ENCODE data around the gene HK1.

The HK1 gene

GRCh38 chr10:69406302-69406811, 128.1 kb downstream of the HK1 start:
- no peak for DNase-seq (ENCODE audit: low spot score)

DNA sequence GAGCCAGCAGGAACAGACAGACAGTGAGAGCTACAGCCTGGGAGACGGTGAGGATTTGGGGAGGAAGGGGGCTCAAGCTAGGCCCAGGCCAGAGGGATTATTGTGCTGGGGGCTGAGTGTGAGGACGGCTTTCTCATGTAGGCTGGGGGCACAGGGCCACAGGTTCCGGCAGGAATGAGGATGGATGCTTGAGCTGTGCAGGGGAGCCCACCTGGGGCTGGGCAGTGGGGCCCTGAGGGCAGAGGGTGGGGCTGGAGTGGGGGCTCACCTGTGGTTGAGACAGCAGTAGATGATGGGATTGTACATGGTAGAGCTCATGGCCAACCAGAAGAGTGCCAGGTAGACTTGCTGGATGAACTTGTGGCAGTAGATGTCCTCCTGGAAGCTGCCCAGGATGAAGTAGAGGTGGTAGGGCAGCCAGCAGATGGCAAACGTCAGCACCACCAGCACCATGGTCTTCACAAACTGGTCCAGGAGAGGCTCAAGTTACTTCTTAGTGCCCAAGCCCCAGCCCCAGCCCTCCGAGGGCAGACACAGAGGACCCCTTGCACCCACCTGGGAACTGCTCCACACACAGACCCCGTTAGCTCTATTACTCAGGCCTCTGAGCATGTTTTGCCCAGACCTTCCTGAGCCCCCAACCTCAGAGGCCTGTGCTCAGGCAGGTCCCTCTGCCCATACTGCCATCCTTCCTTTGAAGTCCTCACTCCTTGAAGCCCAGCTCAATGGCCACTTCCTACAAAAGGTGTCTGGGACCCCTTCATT, 128.7 kb downstream of the HK1 start:
- no peak for DNase-seq (ENCODE audit: low spot score)

DNA sequence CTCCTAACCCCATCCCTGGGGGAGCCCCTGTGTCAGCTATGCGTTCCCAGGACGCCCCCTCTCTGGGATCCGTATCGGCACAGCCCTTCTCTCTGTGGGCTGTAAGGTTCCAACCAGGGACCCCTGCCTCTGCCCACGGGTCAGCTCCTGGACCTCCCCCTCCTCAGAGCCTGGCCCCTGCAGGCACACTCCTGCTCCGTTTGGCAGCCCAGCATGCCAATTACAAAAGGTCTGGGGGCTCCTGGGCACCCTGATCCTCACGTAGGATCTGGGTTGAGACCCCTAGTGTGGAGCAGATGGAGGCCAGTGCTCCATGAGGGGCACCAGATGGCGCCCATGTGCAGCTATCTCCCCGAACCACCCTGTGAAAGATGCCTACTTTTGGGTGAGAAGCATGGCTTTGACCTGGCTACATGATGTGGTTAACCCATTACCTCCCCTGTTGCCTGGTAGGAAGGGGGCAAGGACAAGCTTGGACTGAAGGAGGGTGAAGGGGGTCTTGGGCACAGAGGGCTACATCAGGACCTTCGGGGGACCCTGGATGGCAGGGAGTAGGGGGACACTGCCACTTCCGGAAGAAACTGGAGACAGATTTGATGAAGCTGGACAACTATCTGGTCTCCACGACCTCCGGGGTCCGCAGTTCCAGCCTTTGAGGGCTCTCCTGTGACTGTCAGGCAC, 129.5 kb downstream of the HK1 start:
- DNase-seq (ENCODE audit: low spot score), result peak; percentile 63

- peak; percentile 81 for DNase-seq (ENCODE audit: low spot score)
These were observed 130.3 kb downstream of the HK1 start for GRCh38 chr10:69408318-69409175.

DNA sequence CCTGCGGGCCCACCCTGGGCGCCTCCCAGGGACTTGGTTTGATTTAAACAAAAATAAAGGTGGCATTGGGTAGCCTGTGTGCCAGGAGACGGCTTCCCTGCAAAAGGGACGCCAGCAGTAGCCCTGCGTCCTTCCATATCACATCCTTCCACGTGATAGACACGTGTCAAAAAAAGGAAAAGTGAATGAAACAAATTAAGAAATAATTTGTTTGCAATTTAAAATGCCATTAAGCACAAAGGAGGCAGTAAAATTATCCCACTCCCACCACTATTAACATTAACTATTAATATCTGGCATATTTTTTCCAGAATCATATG, 130.8 kb downstream of the HK1 start:
- no peak for DNase-seq (ENCODE audit: low spot score)

- no peak for DNase-seq (ENCODE audit: low spot score)
These were observed 131.7 kb downstream of the HK1 start for GRCh38 chr10:69409968-69410367.

- no peak for DNase-seq (ENCODE audit: low spot score)
These were observed 132.2 kb downstream of the HK1 start for GRCh38 chr10:69410487-69410886.

DNA sequence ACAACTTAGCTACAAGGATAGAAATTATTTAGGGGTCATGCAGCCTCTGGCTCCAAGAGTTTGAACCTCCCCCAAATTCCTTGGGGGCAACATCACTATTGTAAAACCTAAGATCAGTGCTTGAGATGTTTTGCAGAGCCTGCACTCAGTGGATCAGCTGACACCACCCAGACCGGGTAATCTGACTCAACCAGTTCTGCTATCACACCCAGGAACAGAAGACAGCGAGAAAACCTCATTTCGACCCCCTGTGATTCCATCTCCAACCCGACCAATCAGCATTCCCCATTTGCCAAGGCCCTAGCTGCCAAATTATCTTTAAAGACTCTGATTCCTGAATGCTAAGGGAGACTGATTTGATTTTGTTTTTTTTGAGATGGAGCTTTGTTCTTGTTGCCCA, 133.2 kb downstream of the HK1 start:
- DNase-seq (ENCODE audit: low spot score), result no peak

- no peak for DNase-seq (ENCODE audit: low spot score)
These were observed 134.0 kb downstream of the HK1 start for GRCh38 chr10:69412232-69412790.

DNA sequence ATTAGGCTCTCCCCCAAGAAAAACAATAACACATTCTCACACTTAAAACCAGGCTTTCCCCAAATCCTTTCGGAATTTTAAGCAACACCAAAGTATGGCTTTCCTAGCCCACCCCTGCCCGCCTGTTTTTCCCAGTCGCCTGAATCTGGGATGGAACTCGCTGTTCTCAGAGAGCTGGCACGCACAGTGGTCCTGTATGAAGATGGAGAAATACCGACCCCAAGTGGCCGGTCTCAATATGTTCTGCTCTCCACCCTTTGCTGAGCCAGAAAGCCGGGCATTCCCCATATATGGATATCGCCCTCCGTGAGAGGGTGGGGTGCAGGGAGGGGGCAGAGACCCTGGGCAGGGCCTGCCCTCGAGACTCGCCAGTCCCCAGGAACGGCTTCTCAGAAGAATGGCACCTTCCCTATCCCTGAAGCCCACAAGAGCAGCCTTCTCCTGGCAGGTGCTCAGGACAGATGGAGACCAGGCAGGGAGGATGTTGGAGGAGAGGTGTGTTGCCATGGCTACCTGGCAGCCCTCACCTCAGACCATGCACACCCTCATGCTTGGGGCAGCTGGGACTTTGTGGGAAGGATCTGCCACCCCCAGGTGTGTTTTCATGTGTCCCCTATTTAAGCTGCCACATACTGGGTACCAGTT, 135.0 kb downstream of the HK1 start:
- peak; percentile 68 for DNase-seq (ENCODE audit: low spot score)

DNA sequence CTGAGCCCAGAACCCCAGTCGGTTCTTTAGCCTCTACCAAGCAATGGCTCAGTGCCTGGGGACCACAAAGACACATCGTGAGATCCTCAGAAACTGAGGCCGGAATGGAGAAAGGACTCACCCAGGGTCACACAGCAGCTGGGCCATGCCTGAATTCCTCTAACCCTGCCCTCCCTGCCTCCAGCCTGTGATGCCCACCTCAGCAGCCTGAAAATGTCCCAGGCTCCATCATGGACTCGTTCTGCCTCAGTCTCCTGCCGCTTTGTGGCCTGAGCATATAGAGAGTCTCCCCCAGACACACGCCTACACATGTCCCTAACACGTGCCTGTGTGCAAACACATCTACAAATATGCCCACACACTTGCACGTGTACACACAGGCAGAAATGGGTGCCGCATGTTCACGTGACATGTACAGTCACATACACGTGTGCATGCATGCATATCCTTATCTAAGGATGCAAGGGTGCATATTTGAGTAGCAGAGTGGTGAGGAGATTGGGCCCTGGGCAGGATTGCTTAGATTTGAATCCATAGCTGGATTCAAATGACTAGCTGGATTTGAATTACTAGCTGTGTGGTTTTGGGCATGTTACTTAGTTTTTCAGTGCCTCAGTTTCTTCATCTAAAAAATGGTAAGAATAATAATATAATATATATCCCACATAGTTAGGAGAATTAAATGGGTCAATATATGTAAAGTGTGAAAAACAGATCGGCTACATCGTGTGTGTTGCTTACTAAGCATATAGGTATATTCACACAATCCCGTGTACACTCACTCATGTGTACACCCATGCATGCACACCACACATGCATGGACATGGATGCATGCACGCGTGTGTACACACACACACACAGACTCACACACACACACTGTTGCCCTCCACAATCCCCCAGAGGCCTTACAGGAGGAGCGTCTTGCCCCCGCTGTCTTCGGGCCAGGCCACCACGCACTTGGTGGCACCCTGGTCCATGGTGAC, 136.0 kb downstream of the HK1 start:
- DNase-seq (ENCODE audit: low spot score), result no peak

GRCh38 chr10:69415049-69415448, 136.8 kb downstream of the HK1 start:
- DNase-seq (ENCODE audit: low spot score), result no peak

DNA sequence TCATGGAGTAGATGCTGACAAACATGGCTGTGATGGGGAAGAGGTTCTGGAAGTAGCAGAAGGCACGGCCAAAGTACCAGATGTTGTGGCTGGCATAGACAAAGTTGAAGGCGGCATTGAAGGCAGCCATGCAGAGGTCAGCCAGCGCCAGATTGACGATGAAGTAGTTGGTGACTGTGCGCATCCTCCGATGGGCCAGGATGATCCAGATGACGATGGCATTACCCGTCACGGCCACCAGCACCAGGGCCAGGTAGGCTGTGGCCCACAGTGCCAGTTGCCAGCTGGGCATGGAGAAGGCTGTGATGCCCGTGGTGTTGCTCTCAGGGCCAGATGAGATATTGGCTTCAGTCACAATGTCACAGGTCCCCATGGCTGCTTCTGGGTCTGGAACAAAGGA, 137.7 kb downstream of the HK1 start:
- no peak for DNase-seq (ENCODE audit: low spot score)

DNA sequence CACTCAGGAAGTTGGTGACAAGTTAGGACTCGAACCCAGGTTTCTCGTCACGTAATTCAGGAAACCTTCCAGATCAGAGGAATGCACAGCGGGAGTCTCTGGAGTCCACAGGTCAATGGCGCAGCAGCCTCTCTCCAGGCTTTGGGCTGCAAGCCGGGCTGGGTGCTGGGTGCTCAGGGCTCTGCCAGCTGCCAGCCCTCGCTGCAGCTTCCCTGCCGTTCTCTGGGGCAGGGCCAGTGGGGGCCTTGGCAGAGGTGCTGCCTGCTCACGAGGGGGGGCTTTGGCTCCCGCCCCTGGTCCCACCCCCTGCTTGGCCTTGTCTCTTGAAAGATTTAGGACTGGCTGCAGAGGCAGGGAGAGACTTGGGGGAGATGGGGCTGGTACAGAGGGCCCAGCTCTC, 138.4 kb downstream of the HK1 start, which contains the start of gene TACR2:
Gene TACR2, minus strand, starts transcription at position 224 of the 400 bp plus-strand sequence. CDS start 595 bp downstream, outside the sequence.
- DNase-seq (ENCODE audit: low spot score), result no peak

- no peak for DNase-seq (ENCODE audit: low spot score)
These were observed 139.2 kb downstream of the HK1 start for GRCh38 chr10:69417542-69417941.

DNA sequence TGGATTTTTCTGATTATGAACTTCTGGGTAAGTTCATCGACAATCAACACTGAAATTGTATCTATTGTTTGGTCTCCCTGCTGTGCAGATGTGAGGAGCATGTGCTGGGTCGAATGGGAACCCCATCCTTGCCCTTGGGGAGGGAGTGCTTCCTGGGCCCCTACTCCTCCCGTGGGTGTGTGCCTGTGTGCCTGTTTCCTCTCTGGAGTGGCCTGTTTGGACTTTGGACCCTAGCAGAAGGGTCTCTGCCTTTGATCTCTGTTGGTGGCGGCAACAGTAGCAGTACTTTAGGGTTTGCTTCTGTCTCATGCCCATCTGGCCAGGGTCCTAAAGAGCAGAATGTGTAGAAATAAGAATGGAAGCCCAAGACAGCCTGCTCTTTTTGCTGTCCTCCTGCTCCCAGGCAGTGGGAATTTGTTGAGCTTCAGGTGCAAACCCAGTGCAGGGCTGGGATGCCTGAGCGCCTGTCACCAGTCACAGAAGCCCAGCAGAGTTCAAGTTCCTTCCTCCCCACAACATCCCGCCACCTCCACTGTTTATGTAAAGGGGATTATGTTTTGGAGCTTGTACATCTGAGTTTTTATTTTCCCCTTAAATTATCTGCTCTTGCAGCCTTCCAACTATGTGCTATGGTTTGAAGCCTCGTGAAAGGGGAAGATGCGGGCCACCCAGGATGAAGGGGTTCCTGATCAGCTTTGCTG, 139.9 kb downstream of the HK1 start:
- DNase-seq (ENCODE audit: low spot score), result peak; percentile 32

GRCh38 chr10:69419096-69419743, 140.9 kb downstream of the HK1 start:
- DNase-seq (ENCODE audit: low spot score), result no peak

- DNase-seq (ENCODE audit: low spot score), result no peak
These were observed 141.4 kb downstream of the HK1 start for GRCh38 chr10:69419744-69420126.

GRCh38 chr10:69421611-69422308, 143.5 kb downstream of the HK1 start:
- no peak for DNase-seq (ENCODE audit: low spot score)
